ENCODE data around the gene IGFBP5. TPM values are rescaled to one million over a fixed set of nuclear protein-coding genes. Genes with fewer than 3 reads are reported as not detected.

The IGFBP5 gene
- total and polyA plus RNA-seq, 10 of the 15 experiments (the other 5 are each of a cell fraction or from before 2014, with no cell fraction given): 2.8 TPM; not detected in 9

- WGBS (ENCODE audit: insufficient coverage, insufficient replicate concordance, low lambda C conversion rate, missing lambda C conversion rate): 86% methylated on average over 5 of the region's 5 CpGs
- in situ Hi-C loops (cut with MboI): loop anchor here (10.0 kb wide), 2 partner anchors 446 to 716 kb away; no protein-coding TSS in a partner anchor
Measured at GRCh38 chr2:216661051-216661450, 34.3 kb downstream of the IGFBP5 start.

More at GRCh38 chr2:216661051-216661450, 34.3 kb downstream of the IGFBP5 start:
- POLR2A ChIA-PET: no interaction called here
- Histone ChIP-seq H3K27me3 (replicated peaks in 1 of 2; ENCODE audit: control insufficient read depth in 2 of 2, insufficient read depth in 2 of 2, low read length in 1 of 2) (no peaks in the 10 kb centered on the region), H4K20me1 (ENCODE audit: control insufficient read depth, insufficient read depth) (no peaks in the 10 kb centered on the region), H3K4me3 (no peak overlapping the region), H3K27ac (ENCODE audit: control insufficient read depth, insufficient read depth) (no peak overlapping the region), H2AFZ (ENCODE audit: control insufficient read depth, low read depth, low read length) (no peak overlapping the region), H3K79me2 (ENCODE audit: control insufficient read depth, insufficient read depth, low read length) (no peaks in the 10 kb centered on the region), H3K4me2 (ENCODE audit: control insufficient read depth, insufficient read depth) (no peak overlapping the region), H3K36me3 (ENCODE audit: control insufficient read depth in 2 of 2, insufficient read depth in 2 of 2, low read length in 1 of 2) (no peaks in the 10 kb centered on the region), H3K4me1 (ENCODE audit: control insufficient read depth, insufficient read depth, low read length) (no peaks in the 10 kb centered on the region), H3K9ac (ENCODE audit: control insufficient read depth, insufficient read depth, low read length) (no peak overlapping the region), H3K9me3 (replicated peaks; ENCODE audit: control insufficient read depth, insufficient read depth, low read length) (no peaks in the 10 kb centered on the region)
- SMC1A ChIA-PET (ENCODE audit: uncharacterized antibody, unreplicated experiment): interaction anchor here (1.3 to 12.7 kb wide), 4 partner anchors 39 to 439 kb away, joined by 4 to 226 read pairs (median 4); no protein-coding TSS in a partner anchor
- CTCF ChIA-PET: interaction anchor here (0.9 to 14.2 kb wide), 7 partner anchors 11 to 440 kb away, joined by 3 to 475 read pairs (median 4); no protein-coding TSS in a partner anchor
- TF ChIP-seq ZNF217 (IDR thresholded peaks at IDR 0.05) (no peak), SMAD5 (IDR thresholded peaks at IDR 0.05; ENCODE audit: low read depth) (no peak), IRF3 (IDR thresholded peaks at IDR 0.05) (no peak), FOS (IDR thresholded peaks at IDR 0.05; ENCODE audit: borderline replicate concordance, extremely low read depth, insufficient read length) (no peak), SUZ12 (IDR thresholded peaks at IDR 0.05; ENCODE audit: unreplicated experiment) (no peak), ZSCAN29 (IDR thresholded peaks at IDR 0.05) (no peak), PML (IDR thresholded peaks at IDR 0.05; ENCODE audit: low read length) (no peak), ZBTB4 (CRISPR knock-in tag; IDR thresholded peaks at IDR 0.05) (no peak), RELB (IDR thresholded peaks at IDR 0.05; ENCODE audit: low read depth) (no peak), ZNF687 (IDR thresholded peaks at IDR 0.05) (no peak), SMAD1 (IDR thresholded peaks at IDR 0.05; ENCODE audit: low read depth, partially characterized antibody) (no peak)
- DNase-seq (ENCODE audit: low read depth, low spot score): no peak
- no peak for FAIRE-seq
- RAD21 ChIA-PET (ENCODE audit: unreplicated experiment): interaction anchor here (12.2 kb wide), 1 partner anchor 140 kb away, joined by 239 read pairs; no protein-coding TSS in a partner anchor
- intact Hi-C loops (cut with micrococcal nuclease; ENCODE audit: unreplicated experiment): loop anchor here (10.0 kb wide), 3 partner anchors 246 to 626 kb away; partner anchors contain the start of gene SMARCAL1
- ATAC-seq: no peak
- no TSS peak for BruUV-seq (replicated peaks)

Measured in GM12878 (cell line).